Measurements from ENCODE around the gene RAB26.

- TF ChIP-seq EZH2 (IDR thresholded peaks at IDR 0.05; ENCODE audit: insufficient read depth, poor library complexity, severe bottlenecking) (no peak), EZH2phosphoT487 (IDR thresholded peaks at IDR 0.05; ENCODE audit: insufficient read depth, low read depth) (no peak)
Observed at GRCh38 chr16:2155977-2156848, 7.8 kb downstream of the RAB26 start.
